Measurements from ENCODE around the gene ARHGAP1.
A peak's percentile ranks its signal among the peaks of the same experiment; 100 is the strongest.

ARHGAP1 gene

GRCh38 chr11:46694072-46694471 is 6.3 kb downstream of the ARHGAP1 start:
- no peak for DNase-seq (ENCODE audit: low read depth, low spot score)

- DNase-seq (ENCODE audit: low read depth, low spot score) = no peak
These were observed 6.8 kb downstream of the ARHGAP1 start for GRCh38 chr11:46693597-46694012.

GRCh38 chr11:46692450-46692849 is 8.0 kb downstream of the ARHGAP1 start:
- no peak for DNase-seq (ENCODE audit: low read depth, low spot score)

- DNase-seq (ENCODE audit: low read depth, low spot score) = no peak
These were observed 9.7 kb downstream of the ARHGAP1 start for GRCh38 chr11:46690702-46691101.

- no peak for DNase-seq (ENCODE audit: low read depth, low spot score)
These were observed 13.3 kb downstream of the ARHGAP1 start for GRCh38 chr11:46686886-46687795.

- DNase-seq (ENCODE audit: low read depth, low spot score) = no peak
These were observed 16.1 kb downstream of the ARHGAP1 start for GRCh38 chr11:46684367-46684766.

- no peak for DNase-seq (ENCODE audit: low read depth, low spot score)
These were observed 17.4 kb downstream of the ARHGAP1 start for GRCh38 chr11:46682773-46683752.

GRCh38 chr11:46681814-46682213 is 18.6 kb downstream of the ARHGAP1 start:
- no peak for DNase-seq (ENCODE audit: low read depth, low spot score)

- no peak for DNase-seq (ENCODE audit: low read depth, low spot score)
These were observed 19.6 kb downstream of the ARHGAP1 start for GRCh38 chr11:46680815-46681214.

GRCh38 chr11:46680164-46680760 is 20.2 kb downstream of the ARHGAP1 start:
- DNase-seq (ENCODE audit: low read depth, low spot score) = no peak

- DNase-seq (ENCODE audit: low read depth, low spot score) = no peak
These were observed 20.9 kb downstream of the ARHGAP1 start for GRCh38 chr11:46679241-46680163.

- DNase-seq (ENCODE audit: low read depth, low spot score) = no peak
These were observed 21.7 kb downstream of the ARHGAP1 start for GRCh38 chr11:46678741-46679130.

GRCh38 chr11:46677991-46678740 is 22.3 kb downstream of the ARHGAP1 start:
- no peak for DNase-seq (ENCODE audit: low read depth, low spot score)

GRCh38 chr11:46677169-46677568 is 23.2 kb downstream of the ARHGAP1 start:
- no peak for DNase-seq (ENCODE audit: low read depth, low spot score)

GRCh38 chr11:46676436-46677158 is 23.8 kb downstream of the ARHGAP1 start:
- no peak for DNase-seq (ENCODE audit: low read depth, low spot score)

- DNase-seq (ENCODE audit: low read depth, low spot score) = no peak
These were observed 24.5 kb downstream of the ARHGAP1 start for GRCh38 chr11:46675949-46676348.

- DNase-seq (ENCODE audit: low read depth, low spot score) = no peak
These were observed 25.0 kb downstream of the ARHGAP1 start for GRCh38 chr11:46675288-46675851.

- DNase-seq (ENCODE audit: low read depth, low spot score) = peak; percentile 50
These were observed 25.7 kb downstream of the ARHGAP1 start for GRCh38 chr11:46674463-46675287.
